ENCODE results near the gene OBSCN.
"Not testable (repeated sequence)": the region's sequence is repeated elsewhere in the genome, so short reads cannot be mapped to it uniquely, and the experiment has no call there.

OBSCN gene

DNA sequence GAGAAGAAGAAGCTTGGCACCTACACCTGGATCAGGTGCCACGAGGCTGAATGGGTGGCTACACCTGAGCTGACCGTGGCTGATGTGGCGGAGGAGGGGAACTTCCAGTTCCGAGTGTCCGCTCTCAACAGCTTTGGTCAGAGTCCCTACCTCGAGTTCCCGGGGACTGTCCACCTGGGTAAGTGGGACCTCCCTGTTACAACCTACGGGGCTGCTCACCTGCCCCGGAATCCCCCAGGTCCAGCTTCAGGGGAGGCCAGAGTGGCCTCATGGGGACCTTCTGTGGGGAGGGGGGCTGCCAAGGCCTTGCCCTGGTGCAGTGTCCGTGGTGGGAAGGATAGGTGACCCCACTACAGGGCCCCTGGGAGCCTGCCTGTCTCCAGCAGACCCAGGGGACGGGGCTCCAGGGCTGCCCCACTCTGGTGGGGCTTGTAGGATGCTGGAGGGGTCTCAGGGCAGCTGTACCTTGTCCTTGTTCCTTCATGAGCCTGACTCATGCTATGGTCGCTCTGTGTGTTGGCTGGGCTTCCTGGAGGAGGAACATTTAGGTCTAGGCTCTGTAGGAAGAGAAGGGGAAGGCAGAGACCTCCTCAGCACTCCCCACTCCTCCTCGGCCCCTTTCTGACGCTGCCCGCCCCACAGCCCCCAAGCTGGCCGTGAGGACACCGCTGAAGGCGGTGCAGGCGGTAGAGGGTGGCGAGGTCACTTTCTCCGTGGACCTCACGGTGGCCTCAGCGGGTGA lies 7.2 kb downstream of the OBSCN start:
- DNase-seq: no peak

DNA sequence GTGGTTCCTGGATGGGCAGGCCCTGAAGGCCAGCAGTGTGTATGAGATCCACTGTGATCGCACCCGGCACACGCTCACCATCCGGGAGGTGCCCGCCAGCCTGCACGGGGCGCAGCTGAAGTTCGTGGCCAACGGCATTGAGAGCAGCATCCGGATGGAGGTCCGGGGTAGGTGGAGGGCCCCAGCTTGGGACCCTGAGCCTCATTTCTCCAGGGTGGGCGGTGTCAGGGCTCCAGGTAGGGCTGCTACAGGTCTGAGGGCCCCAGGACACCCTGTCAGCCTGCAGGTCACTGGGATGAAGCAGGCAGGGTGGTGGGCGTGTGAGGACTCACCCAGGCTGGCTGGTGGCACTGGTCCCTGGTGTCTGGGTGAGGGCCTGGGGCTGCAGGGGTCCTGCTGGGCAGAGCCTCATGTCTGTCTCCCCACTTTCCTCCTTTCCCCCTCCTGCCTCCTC lies 7.8 kb downstream of the OBSCN start:
- no peak for DNase-seq

DNA sequence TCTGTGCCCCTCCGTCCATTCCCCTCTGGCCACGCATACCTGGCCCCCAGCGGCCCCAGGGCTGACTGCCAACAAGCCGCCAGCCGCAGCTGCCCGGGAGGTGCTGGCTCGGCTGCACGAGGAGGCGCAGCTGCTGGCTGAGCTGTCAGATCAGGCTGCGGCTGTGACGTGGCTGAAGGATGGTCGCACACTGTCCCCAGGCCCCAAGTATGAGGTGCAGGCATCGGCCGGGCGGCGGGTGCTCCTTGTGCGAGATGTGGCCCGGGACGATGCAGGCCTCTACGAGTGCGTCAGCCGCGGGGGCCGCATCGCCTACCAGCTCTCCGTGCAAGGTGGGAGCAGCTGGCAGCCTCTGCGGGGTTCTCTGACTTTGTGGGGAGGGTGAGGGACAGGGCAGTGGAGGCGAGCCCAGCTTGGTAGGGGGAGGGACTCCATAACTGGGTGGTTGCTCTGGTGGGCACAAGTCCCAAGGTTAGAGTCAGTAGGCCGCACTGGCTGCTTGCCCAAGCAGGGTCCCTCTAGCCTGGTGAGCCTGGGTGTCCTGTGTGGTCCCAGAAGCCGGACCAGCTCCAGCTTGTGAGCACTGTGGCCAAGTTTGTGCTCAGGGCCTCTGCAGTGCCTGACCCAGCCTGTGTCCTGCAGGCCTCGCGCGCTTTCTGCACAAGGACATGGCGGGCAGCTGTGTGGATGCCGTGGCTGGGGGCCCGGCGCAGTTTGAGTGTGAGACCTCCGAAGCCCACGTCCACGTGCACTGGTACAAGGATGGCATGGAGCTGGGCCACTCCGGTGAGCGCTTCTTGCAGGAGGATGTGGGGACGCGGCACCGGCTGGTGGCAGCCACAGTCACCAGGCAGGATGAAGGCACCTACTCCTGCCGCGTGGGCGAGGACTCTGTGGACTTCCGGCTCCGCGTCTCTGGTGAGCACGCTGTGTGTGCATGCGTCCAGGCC lies 8.8 kb downstream of the OBSCN start:
- no peak for DNase-seq

DNA sequence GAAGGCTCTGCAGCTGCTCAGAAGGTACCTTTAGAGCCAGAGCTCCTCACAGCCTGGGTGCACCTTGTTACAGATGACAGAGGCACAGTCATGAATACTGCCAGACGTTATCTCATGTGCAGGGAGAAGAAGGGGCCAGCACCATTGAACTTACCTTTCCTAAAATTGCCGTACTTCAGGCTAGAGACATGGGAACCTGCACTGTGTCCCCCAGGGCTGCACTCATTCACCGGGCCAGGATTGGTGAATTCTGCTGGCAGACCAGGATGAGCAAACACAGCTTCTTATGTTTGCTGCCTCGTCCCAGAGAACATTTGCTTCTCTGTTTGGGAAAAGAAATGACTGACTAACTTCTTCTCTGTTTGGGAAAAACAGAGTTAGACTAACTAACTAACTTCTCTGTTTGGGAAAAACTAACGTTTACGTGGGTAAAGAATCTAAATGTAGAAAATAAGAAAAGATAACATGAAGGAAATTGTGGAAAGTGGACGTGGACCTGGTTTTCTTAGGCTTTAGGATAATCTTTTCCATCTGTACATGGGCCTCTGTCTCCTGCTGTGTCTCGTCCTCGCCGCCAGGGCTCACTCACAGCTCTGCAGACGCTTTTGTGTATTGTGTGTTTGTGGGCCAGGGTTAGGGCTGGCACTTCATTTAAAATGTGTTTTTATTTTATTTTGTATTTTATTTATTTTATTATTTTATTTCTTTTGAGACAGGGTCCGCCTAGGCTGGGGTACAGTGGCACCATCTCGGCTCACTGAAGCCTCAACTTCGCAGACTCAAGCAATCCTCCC lies 9.9 kb downstream of the OBSCN start:
- no peak for DNase-seq

DNA sequence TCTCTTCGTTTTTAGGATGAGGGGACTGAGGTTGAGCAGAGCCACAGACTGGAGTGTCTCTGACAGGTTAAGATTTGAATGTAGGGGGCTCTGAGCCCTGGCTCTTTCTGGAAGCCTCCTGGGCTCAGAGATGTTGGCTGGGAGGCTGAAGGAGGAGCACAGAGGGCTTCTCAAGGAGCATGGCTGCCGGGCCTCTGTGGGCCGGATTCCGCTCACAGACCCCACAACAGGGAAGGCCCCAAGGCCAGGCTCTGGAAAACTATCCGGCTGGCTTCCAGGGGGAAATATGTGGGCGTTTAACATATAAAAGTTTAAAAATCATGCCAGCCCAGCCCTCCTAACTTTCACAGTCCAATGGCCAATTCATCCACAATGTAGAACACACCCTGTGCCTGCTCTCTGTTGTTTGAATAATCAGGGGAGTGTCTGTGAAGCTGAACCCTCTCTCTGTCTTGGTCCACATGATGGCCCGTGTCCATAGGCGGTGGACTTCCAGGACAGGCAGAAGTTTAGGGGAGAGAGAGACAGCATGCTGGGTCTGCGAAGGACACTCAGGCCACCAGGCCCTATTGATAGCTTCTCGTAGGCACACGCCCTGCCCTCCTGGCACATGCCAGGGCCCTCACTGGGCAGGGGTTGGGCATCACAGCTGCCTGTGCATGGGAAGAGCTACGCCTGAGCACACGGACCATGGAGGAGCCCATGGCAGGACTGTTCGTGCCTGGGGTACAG lies 10.8 kb downstream of the OBSCN start:
- DNase-seq: no peak

DNA sequence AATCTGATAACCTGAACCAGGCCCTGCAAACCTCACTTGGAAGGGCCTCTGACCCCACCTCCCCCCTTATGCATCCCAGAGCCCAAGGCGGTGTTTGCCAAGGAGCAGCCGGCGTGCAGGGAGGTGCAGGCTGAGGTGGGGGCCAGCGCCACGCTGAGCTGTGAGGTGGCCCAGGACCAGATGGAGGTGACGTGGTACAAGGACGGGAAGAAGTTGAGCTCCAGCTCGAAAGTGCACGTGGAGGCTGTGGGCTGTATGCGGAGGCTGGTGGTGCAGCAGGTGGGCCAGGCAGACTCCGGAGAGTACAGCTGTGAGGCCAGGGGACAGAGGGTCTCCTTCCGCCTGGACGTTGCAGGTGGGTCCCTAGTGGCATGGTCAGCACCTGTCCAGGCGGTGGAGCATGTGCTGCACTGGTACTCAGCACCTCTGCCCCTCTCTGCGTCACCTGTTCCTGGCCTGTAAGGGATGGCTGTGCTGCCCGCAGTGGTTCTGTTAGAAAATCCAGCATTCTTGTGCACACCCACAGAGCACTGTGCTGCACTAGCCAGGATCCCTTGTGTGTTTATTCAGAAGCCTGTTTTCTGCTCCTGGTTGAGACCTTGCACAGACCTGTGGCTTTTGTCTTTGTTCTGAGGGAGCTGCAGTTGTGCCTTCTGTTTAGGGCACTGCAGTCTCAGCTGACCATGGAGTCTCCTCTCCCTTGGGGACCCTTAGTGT lies 11.6 kb downstream of the OBSCN start:
- no peak for DNase-seq

DNA sequence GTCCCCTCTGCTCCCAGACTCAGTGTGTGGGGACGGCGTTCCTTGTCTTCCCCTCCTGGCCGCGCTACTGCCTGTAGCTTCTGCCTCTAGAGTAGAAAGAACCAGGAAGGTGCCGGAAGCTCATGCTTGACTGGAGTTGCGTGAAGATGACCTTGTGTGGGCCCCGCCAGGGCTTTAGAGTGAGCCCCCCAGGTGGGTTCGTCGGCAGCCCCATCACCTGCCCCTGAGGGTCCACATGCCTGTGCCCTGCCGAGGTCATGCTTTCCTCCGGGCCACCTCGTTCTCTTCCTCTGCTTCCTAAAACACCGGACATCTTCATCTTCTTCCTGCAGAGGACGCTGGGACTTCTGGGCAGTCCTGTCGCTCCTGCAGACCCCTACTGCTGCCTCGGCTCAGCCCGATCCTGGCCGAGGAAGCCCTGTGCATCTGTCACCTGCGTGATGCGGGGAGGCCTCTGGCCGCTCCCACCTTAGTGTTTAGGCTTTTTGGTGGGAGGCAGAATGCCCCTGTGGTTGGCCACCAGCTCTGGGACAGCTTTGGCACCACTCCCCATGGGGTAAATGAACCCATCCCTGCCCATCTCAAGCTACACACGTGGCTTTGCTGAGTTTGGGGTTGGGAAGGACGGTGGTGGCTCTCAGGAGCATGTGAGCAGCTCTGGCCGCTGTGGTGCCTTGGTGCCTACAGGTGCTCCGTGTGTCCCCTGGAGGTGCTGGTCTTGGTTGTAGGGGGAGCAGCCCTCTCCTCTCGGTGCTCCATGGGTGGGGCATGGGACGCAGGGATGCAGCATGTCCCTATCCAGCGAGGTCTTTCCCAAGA lies 12.3 kb downstream of the OBSCN start:
- no peak for DNase-seq

DNA sequence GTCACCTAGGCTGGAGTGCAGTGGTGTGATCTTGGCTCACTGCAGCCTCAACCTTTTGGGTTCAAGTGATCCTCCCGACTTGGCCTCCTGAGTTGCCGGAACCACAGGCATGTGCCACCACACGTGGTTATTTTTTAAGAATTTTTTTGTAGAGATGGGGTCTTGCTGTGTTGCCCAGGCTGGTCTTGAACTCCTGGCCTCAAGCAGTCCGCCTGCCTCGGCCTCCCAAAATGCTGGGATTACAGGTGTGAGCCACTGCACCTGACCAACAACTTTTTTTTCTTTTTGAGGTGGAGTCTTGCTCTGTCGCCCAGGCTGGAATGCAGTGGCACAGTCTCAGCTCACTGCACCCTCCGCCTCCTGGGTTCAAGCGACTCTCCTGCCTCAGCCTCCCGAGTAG lies 13.3 kb downstream of the OBSCN start:
- not testable (repeated sequence) for DNase-seq

DNA sequence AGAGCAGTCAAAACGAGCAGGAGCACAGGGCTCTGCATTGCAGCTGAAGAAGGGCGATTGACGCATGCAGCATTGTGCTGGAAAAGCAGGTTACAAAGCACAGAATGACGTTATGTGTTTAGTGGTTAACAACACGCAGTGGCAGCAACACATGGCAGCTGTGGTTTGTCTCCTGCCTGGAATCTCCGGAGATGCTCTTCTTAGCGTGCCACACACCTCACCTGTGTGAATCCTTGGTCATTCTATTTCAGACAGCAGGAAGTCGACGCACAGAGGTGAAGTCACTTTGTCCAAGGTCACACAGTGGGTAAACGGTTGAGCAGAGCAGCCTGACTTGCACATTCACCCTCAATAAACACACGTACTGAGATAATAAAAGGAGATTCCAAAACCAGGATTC lies 14.7 kb downstream of the OBSCN start:
- no peak for DNase-seq

DNA sequence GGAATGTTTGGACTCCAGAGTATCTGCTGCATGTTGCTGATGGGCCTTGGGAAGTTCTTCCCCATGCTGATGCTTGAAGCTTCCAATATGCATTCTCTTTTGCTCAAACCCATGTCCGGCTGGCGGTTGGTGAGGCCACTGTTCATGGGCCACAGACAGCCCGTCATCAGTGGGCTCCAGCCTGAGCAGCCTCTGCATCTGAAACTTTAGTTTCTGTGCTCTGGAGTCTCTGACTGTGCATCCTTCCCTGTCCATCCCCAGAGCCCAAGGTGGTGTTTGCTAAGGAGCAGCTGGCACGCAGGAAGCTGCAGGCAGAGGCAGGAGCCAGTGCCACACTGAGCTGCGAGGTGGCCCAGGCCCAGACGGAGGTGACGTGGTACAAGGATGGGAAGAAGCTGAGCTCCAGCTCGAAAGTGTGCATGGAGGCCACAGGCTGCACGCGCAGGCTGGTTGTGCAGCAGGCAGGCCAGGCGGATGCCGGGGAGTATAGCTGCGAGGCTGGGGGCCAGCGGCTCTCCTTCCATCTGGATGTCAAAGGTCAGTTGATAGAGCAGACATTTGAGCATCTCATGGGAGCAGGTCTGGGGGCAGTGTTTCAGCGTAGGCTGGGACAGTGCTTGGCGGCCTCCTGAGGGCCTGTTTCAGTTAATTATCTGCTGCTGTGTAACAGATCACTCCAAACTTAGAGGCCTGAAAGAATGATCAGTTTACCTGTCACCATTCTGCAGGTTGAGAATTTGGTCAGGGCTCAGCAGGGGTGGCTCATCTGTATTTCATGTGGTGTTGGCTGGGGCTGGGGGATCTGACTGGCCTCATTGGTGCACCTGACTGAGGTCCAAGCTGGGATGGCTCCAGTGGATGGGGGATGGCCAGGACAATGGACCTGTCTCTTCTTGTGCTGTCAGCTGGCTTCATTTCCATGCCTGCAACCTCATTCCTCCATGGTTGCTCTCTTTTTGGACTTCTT lies 16.6 kb downstream of the OBSCN start:
- no peak for DNase-seq

DNA sequence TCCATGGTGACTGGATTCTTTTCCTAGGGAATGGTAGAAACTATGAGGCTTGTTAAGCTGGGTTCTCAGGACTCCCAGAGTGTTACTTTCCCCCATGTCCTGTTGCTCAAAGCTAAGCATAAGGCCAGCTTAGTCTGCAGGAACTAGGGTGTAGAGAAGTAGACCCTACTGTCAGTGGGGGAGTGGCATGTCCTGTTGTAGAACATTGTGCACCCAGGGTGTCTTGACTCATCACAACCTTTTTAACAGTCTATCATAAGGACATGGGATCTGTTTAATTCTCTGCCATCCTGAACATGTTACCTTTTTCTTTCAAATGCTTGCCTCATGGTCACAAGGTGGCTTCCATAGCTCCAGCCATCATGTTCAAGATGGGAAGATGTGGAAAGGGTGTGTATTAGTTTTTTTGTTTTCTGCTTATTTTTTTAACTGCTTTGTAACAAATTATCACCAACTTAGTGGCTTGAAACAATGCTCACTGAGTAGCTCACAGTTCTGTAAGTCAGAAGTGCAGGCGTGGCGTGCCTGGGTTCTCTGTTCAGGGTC lies 17.4 kb downstream of the OBSCN start:
- no peak for DNase-seq

DNA sequence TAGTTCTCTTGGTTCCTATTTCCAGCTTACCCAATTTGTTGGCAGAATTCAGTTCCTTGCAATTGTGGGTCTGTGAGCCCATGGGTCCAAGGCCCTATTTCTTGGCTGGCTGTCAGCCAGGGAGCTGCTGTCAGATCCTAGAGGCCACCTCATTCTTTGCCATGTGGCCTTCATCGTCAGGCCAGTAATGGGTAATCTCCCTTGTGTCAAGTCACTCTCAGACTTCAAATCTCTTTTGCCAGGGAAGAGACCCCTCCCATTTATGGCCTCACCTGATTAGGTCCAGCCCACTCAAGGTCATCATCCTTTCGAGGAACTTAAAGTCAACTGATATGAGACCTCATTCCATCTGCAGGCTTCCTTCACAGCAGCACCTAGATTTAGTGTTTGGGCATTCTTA lies 17.9 kb downstream of the OBSCN start:
- no peak for DNase-seq

DNA sequence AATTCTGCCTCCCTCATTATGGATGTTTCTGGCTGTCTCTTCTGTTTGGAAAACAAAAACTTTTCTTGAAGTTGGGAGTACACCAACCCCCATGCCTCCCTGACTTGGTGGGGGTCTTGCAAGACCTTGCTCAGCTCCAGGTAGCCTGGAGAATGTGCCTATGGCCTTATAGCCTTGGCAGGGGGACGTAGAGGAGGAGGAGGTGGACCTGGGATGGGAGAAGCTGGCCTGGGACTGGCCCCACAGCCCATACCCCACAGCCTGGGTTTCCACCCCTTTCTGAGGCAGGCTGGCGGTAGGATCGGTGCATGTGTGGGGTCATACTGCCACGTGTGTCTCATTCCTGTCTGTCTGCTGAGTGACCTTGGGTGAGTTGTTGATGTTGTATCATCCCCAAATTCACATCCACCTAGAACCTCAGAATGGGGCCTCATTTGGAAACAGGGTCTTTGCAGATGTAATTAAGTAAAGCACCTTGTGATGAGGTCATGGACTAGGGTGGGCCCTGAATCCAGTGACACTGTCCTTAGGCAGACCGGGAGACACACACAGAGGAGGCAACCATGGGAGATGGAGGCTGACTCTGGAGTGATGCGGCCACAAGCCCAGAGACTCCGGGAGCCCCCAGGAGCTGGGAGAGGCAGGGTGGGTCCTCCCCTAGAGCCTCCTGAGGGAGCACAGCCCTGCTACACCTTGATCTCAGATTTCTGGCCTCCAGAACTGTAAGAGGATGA lies 18.5 kb downstream of the OBSCN start:
- DNase-seq: no peak

DNA sequence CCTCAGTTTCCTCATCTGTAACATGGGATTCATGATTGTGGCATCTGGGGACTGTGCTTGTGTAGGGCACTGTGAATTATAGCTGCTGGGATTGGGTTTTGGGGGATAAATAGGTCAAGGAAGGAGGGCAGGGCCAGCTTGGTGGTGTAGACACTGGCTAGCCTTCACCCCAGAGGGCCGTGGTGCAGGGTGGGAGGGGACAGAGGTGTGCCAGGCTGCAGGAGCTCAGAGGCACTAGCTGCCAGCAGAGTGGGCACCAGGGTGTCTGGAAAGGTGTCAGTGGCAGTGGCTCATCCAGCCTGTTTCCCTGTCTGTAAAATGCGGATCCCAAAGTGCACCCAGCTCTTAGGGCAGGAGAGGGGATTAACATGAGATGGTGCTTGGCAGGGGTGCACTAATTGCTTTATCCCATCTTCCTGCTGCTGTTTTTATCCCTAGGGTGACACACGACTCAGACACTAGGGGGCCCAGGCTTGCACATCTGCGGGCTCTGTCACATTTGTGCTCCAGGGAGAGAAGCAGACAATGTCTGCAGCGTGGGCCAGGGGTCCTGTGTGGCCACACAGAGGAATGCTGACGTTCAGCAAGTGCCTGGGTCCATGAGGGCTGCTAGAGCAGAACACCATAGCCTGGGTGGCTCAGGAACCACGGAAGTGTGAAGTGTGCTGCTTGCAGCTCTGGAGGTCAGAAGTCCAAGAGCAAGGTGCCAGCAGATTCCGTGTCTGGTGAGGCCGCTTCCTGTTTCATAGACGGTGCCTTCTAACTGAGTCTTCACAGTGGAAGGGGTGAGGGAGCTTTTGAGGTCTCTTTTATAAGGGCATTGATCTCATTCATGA lies 19.3 kb downstream of the OBSCN start:
- peak; percentile 12 for DNase-seq

DNA sequence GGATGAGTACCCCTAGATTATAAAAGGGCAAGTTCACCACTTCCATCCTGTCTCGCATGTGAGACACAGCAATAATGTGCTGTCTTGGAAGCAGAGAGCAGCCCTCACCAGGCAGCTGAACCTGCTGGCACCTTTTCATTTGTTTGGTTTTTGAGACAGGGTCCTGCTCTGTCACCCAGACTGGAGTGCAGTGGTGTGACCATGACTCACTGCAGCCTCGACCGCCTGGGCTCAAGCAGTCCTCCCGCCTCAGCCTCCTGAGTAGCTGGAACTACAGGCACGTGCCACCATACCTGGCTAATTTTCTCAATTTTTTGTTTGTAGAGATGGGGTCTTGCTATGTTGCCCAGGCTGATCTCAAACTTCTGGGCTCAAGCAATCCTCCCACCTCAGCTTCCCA lies 20.3 kb downstream of the OBSCN start:
- DNase-seq: not testable (repeated sequence)

DNA sequence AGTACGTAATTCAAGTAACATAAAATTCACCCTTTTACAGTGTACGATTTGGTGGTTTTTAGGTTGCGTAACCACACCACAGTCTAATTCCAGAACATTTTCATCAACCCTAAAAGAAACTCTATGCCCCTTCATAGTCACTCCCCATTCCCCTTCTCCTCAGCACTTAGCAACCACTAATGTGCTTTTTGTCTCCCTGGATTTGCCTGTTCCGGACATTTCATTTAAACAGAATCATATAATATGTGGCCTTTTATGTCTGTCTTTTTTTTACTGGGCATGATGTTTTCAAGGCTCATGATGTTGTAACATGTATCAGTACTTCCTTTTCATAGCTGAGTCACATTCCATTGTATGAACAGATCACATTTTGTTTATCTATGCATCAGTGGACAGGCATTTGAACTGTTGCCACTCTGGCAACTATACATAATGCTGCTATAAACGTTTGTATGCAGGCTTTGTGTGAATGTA lies 20.8 kb downstream of the OBSCN start:
- DNase-seq: no peak

DNA sequence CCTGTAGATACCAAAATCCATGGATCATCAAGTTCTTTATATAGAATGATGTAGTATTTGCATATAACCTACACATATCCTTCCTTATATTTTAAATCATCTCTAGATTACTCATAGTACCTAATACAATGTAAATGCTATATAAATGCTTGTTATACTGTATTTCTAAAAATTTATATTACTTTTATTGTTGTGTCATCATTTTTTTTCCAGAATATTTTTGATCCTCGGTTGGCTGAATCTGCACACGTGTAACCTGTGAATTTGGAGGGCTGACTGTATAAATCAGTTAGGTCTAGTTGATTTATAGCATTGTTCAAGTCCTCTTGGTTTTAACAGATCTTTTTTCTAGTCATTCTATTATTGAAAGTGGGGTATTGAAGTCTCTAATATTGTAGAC lies 23.3 kb downstream of the OBSCN start:
- DNase-seq: no peak

DNA sequence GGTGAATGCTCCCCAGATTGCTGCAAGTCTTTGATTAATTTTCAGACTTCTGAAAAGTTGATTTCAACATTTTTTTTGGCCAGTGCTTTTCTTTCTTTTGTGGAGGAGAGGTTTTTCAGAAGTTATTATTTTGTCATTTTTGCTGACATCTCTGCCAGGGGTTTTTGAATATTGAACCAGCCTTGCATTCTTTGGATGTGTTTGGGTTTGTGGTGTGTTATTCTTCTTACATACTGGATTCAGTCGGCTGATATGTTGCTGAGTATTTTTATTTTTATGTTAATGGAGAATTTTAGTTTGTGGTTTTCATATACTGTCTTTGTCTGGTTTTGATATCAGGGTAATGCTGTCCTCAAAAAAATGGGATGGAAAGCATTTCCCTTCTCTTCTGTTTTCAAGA lies 25.3 kb downstream of the OBSCN start:
- DNase-seq: no peak

All from retina (tissue), 1 donor.